Fibroblast of lung (primary cell): ENCODE measurements around the gene COX4I2. TPM values are rescaled to one million over a fixed set of nuclear protein-coding genes. Genes with fewer than 3 reads are reported as not detected.
A peak's percentile ranks its signal among the peaks of the same experiment; 100 is the strongest.

ENCODE experiments used
- DNase-seq, 2 donors: peaks; one replicate each; pipeline versions ENCODE4 v3.0.0 to v3.0.0-alpha.2; 2010; ENCODE audit warnings: low read depth in 2 of 2
- H2AFZ ChIP-seq: 2 replicates; pipeline ENCODE4 v1.5.1; 2012; ENCODE audit warnings: low read length, control low read depth, inconsistent platforms
- H3K27ac ChIP-seq: 2 replicates; pipeline ENCODE4 v1.5.1; 2011; ENCODE audit warnings: low read length, control low read depth; ENCODE audit not compliant: insufficient read depth
- H3K27me3 ChIP-seq: 2 replicates; pipeline ENCODE4 v1.5.1; 2011; ENCODE audit warnings: mild to moderate bottlenecking, low read length; ENCODE audit not compliant: control insufficient read depth, insufficient read depth
- H3K36me3 ChIP-seq: 2 replicates; pipeline ENCODE4 v1.5.1; 2011; ENCODE audit warnings: low read length; ENCODE audit not compliant: control insufficient read depth, insufficient read depth
- H3K4me1 ChIP-seq: 2 replicates; pipeline ENCODE4 v1.5.1; 2011; ENCODE audit warnings: low read length; ENCODE audit not compliant: control insufficient read depth, insufficient read depth; ENCODE audit errors: extremely low read depth
- H3K4me2 ChIP-seq: 2 replicates; pipeline ENCODE4 v1.5.1; 2011; ENCODE audit warnings: low read length, control low read depth; ENCODE audit not compliant: insufficient read depth; ENCODE audit errors: extremely low read depth
- H3K4me3 ChIP-seq, 4 experiments: fragments of 200-600 bp in 1 of 4; sonication (generic) in 1 of 4; replicated peaks in 1 of 4; 2 replicates each; pipeline ENCODE4 v1.5.1; 2011 to 2016; ENCODE audit warnings: low read length in 4 of 4, low read depth in 3 of 4, mild to moderate bottlenecking in 3 of 4, control low read depth in 2 of 4, inconsistent platforms in 1 of 4, mixed read lengths in 1 of 4; ENCODE audit not compliant: insufficient read depth in 1 of 4; ENCODE audit errors: control extremely low read depth in 1 of 4
- H3K79me2 ChIP-seq: 2 replicates; pipeline ENCODE4 v1.5.1; 2012; ENCODE audit warnings: mild to moderate bottlenecking, low read length, inconsistent platforms; ENCODE audit not compliant: control insufficient read depth, insufficient read depth
- H3K9ac ChIP-seq: 2 replicates; pipeline ENCODE4 v1.5.1; 2011; ENCODE audit warnings: mild to moderate bottlenecking, low read length, control low read depth; ENCODE audit not compliant: insufficient read depth
- H3K9me3 ChIP-seq: 2 replicates; pipeline ENCODE4 v1.5.1; 2012; ENCODE audit warnings: low read depth, low read length; ENCODE audit not compliant: control insufficient read depth, insufficient read depth
- H4K20me1 ChIP-seq: 2 replicates; pipeline ENCODE4 v1.5.1; 2011; ENCODE audit warnings: low read length; ENCODE audit not compliant: control insufficient read depth, insufficient read depth; ENCODE audit errors: extremely low read depth
- EZH2 ChIP-seq: IDR thresholded peaks from 2 replicates; pipeline ENCODE4 v1.5.1; 2012; ENCODE audit warnings: low read length, control low read depth, mild to moderate bottlenecking; ENCODE audit errors: missing control alignments
- polyA plus RNA-seq, 2 donors: library from polyadenylated mRNA; depleted of rRNA in 1 of 2; stranded (reverse) in 1 of 2; unstranded in 1 of 2; fragments of >200 nt; gene quantifications; 2 replicates each; pipeline ENCODE4 v1.2.1, GENCODE V29; 2011 to 2012; ENCODE audit warnings: missing spikeins in 1 of 2
- total RNA-seq: library from RNA; depleted of rRNA; stranded (reverse); fragments of >200 nt; gene quantifications from 2 replicates; pipeline ENCODE4 v1.2.1, GENCODE V29; 2014
- TF ChIP-seq, protein P1 (sequence below), 2 donors: IDR thresholded peaks in 1 of 2; conservative IDR thresholded peaks in 1 of 2; 1 replicate in 1 of 2; 2 replicates in 1 of 2; pipeline ENCODE4 v1.5.1; 2011 to 2012; ENCODE audit warnings: low read length in 2 of 2, control low read depth in 1 of 2, inconsistent platforms in 1 of 2, low read depth in 1 of 2, mild to moderate bottlenecking in 1 of 2

COX4I2 gene
- total and polyA plus RNA-seq, 2 donors (not counting 1 experiment from before 2014, with no cell fraction given) = not detected

GRCh38 chr20:31689141-31689540, 51.4 kb downstream of the COX4I2 start:
- TF ChIP-seq, protein P1, sequence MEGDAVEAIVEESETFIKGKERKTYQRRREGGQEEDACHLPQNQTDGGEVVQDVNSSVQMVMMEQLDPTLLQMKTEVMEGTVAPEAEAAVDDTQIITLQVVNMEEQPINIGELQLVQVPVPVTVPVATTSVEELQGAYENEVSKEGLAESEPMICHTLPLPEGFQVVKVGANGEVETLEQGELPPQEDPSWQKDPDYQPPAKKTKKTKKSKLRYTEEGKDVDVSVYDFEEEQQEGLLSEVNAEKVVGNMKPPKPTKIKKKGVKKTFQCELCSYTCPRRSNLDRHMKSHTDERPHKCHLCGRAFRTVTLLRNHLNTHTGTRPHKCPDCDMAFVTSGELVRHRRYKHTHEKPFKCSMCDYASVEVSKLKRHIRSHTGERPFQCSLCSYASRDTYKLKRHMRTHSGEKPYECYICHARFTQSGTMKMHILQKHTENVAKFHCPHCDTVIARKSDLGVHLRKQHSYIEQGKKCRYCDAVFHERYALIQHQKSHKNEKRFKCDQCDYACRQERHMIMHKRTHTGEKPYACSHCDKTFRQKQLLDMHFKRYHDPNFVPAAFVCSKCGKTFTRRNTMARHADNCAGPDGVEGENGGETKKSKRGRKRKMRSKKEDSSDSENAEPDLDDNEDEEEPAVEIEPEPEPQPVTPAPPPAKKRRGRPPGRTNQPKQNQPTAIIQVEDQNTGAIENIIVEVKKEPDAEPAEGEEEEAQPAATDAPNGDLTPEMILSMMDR (conservative IDR thresholded peaks at IDR 0.05 in 1 of 2, IDR thresholded peaks at IDR 0.05 in 1 of 2; ENCODE audit: low read depth in 1 of 2, low read length in 2 of 2) = no peak
- TF ChIP-seq EZH2 = no peak
- H3K4me2 ChIP-seq = no peak overlapping the region
- peaks cover 67% of the 10 kb centered on the region for H3K79me2 ChIP-seq
- H3K27me3 ChIP-seq = no peaks in the 10 kb centered on the region
- no peaks in the 10 kb centered on the region for H4K20me1 ChIP-seq
- no peaks in the 10 kb centered on the region for H3K36me3 ChIP-seq
- H3K4me3 ChIP-seq = no peak overlapping the region
- no peak overlapping the region for H2AFZ ChIP-seq
- H3K4me1 ChIP-seq = peaks cover 2% of the 10 kb centered on the region
- DNase-seq = no peak
- no peaks in the 10 kb centered on the region for H3K9me3 ChIP-seq
- no peak overlapping the region for H3K27ac ChIP-seq
- no peak overlapping the region for H3K9ac ChIP-seq

- Histone ChIP-seq H3K36me3 (no peaks in the 10 kb centered on the region), H3K4me2 (no peak overlapping the region), H3K9me3 (no peaks in the 10 kb centered on the region), H3K79me2 (peaks cover 72% of the 10 kb centered on the region), H4K20me1 (no peaks in the 10 kb centered on the region), H3K4me1 (peaks cover 6% of the 10 kb centered on the region), H3K27ac (no peak overlapping the region), H3K27me3 (no peaks in the 10 kb centered on the region), H3K4me3 (no peak overlapping the region), H3K9ac (no peak overlapping the region), H2AFZ (no peak overlapping the region)
- TF ChIP-seq, protein P1 (conservative IDR thresholded peaks at IDR 0.05 in 1 of 2, IDR thresholded peaks at IDR 0.05 in 1 of 2; ENCODE audit: low read depth in 1 of 2, low read length in 2 of 2) = no peak
- TF ChIP-seq EZH2 = no peak
- DNase-seq = no peak
Observed at GRCh38 chr20:31690124-31690666, 52.5 kb downstream of the COX4I2 start.

GRCh38 chr20:31691646-31692275, 54.0 kb downstream of the COX4I2 start:
- no peaks in the 10 kb centered on the region for H3K9me3 ChIP-seq
- peaks cover 12% of the 10 kb centered on the region for H3K4me1 ChIP-seq
- H3K27me3 ChIP-seq = no peaks in the 10 kb centered on the region
- peaks cover 75% of the 10 kb centered on the region for H3K79me2 ChIP-seq
- H3K9ac ChIP-seq = no peak overlapping the region
- no peaks in the 10 kb centered on the region for H4K20me1 ChIP-seq
- no peak for TF ChIP-seq EZH2
- TF ChIP-seq, protein P1 (conservative IDR thresholded peaks at IDR 0.05 in 1 of 2, IDR thresholded peaks at IDR 0.05 in 1 of 2; ENCODE audit: low read depth in 1 of 2, low read length in 2 of 2) = no peak
- peak in 1 of 2 donors; percentile 84 for DNase-seq
- H3K36me3 ChIP-seq = no peaks in the 10 kb centered on the region
- H3K4me3 ChIP-seq = no peak overlapping the region
- no peak overlapping the region for H2AFZ ChIP-seq
- H3K4me2 ChIP-seq = no peak overlapping the region
- H3K27ac ChIP-seq = no peak overlapping the region
